ENCODE results near the gene KPNA3. TPM values are rescaled to one million over a fixed set of nuclear protein-coding genes. Genes with fewer than 3 reads are reported as not detected.

The KPNA3 gene
- total RNA-seq, 6 experiments from 2014 or later, result 16.3 to 27.2 (median 19.5) TPM

DNA sequence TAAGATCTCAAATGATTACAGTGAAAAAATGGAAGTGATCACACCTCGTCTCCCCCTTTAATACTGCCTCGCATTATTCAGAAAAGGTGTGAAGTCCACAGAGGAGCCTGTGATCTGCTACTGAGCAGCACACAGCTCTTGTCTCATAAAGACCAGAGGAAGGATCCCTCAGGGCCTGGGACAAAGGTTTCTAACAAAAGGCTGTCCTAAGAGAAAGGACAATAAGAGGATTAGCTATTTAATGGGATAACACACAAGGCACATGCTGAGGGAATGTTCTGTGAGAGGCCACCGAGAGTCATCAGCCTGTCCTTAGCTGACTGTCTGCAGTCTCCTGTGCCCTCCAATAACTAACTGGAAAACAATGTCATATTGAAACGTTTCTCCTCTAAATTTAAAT, 127.9 kb downstream of the KPNA3 start:
- H3K27ac ChIP-seq, result no peak overlapping the region
- no peaks in the 10 kb centered on the region for H3K9me3 ChIP-seq
- WGBS (ENCODE audit: insufficient coverage, low coverage, low lambda C conversion rate, missing lambda C conversion rate), result 75% methylated on average over 4 of the region's 4 CpGs
- ATAC-seq (no peak), DNase-seq (no peak)
- no peak overlapping the region for H3K4me3 ChIP-seq
- TF ChIP-seq, protein P1, sequence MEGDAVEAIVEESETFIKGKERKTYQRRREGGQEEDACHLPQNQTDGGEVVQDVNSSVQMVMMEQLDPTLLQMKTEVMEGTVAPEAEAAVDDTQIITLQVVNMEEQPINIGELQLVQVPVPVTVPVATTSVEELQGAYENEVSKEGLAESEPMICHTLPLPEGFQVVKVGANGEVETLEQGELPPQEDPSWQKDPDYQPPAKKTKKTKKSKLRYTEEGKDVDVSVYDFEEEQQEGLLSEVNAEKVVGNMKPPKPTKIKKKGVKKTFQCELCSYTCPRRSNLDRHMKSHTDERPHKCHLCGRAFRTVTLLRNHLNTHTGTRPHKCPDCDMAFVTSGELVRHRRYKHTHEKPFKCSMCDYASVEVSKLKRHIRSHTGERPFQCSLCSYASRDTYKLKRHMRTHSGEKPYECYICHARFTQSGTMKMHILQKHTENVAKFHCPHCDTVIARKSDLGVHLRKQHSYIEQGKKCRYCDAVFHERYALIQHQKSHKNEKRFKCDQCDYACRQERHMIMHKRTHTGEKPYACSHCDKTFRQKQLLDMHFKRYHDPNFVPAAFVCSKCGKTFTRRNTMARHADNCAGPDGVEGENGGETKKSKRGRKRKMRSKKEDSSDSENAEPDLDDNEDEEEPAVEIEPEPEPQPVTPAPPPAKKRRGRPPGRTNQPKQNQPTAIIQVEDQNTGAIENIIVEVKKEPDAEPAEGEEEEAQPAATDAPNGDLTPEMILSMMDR (IDR thresholded peaks at IDR 0.05), result no peak
- TF ChIP-seq POLR2A (IDR thresholded peaks at IDR 0.05), result no peak
- peaks cover 0 to 4% (median 0%) of the 10 kb centered on the region in 4 donors for H3K4me1 ChIP-seq
- intact Hi-C loops (cut with DNase I), result no loop called here
- no peaks in the 10 kb centered on the region for H3K27me3 ChIP-seq
- peaks cover 0 to 28% (median 5%) of the 10 kb centered on the region in 4 donors for H3K36me3 ChIP-seq

DNA sequence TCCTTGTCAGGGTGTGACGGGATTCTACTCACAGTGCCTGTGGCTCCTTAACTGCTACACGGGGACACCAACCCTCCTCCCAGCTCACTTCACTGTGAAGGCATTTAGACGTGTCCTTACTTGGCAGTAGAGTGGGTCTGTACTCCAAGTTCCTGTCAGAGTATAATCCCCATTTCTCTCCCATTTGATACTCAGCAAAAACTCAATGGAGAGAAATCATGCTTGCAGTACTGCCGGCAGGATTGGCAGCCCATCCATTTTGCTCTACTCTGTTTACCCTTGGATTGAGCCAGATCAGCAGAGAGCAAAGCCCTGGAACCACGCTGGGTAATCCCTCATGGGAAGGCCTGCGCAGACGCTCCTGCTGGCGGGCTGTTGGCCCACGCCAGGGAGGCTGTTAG, 135.2 kb downstream of the KPNA3 start:
- Histone ChIP-seq H3K36me3 (peaks cover 0 to 16% (median 2%) of the 10 kb centered on the region in 4 donors), H3K27ac (no peak overlapping the region), H3K4me3 (no peak overlapping the region), H3K27me3 (no peaks in the 10 kb centered on the region), H3K9me3 (no peaks in the 10 kb centered on the region), H3K4me1 (no peaks in the 10 kb centered on the region)
- TF ChIP-seq, protein P1 (IDR thresholded peaks at IDR 0.05), result no peak
- no peak for TF ChIP-seq POLR2A (IDR thresholded peaks at IDR 0.05)
- intact Hi-C loops (cut with DNase I), result loop anchor here in 1 of 2 donors (10.0 kb wide), 1 partner anchor 188 kb away; no protein-coding TSS in a partner anchor
- WGBS (ENCODE audit: insufficient coverage, low coverage, low lambda C conversion rate, missing lambda C conversion rate), result 86% methylated on average over 8 of the region's 9 CpGs
- no peak for ATAC-seq
- DNase-seq, result no peak

DNA sequence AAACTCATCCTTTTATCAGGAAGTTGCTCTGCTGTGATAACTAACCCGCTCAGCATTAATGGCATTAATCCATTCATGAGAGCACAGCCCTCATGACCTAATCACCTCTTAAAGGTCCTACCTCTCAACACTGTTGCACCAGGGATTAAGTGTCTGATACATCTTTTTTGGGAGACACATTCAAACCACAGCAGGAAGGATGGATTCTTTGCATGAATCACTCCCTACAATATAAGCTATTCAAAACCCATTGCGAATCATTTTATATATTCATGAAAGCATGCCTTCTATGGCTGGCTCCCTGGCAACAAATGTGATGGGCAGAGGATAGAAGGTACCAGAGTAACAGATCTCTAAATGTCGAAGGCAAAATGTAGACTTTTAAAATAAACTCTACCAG, 136.6 kb downstream of the KPNA3 start:
- TF ChIP-seq, protein P1 (IDR thresholded peaks at IDR 0.05), result no peak
- TF ChIP-seq POLR2A (IDR thresholded peaks at IDR 0.05), result no peak
- Histone ChIP-seq H3K9me3 (no peaks in the 10 kb centered on the region), H3K27me3 (no peaks in the 10 kb centered on the region), H3K4me1 (no peaks in the 10 kb centered on the region), H3K27ac (no peak overlapping the region), H3K36me3 (peaks cover 0 to 9% (median 2%) of the 10 kb centered on the region in 4 donors), H3K4me3 (no peak overlapping the region)
- no peak for DNase-seq
- no peak for ATAC-seq
- WGBS (ENCODE audit: insufficient coverage, low coverage, low lambda C conversion rate, missing lambda C conversion rate), result 88% methylated on average over 3 of the region's 3 CpGs
- intact Hi-C loops (cut with DNase I), result loop anchor here in 1 of 2 donors (10.0 kb wide), 1 partner anchor 189 kb away; no protein-coding TSS in a partner anchor

DNA sequence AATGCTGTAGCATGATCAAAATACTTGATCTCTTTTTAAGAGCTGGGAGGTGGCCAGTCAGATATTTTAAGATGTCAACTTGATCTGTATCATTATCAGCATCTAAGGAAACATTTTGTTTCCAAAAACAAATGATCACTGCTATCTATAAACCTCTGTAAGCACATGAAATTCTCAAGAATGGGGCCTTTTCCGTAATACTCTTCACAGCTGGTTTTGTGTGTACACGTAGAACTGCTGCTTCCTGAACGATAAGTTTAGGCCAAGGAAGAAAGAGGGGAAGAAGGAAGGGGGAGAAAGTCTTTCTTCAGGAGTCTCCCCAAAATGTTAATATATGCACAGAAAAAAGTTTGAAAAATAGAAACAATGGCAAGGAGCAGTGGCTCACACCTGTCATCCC, 138.5 kb downstream of the KPNA3 start:
- no peak for TF ChIP-seq POLR2A (IDR thresholded peaks at IDR 0.05)
- TF ChIP-seq, protein P1 (IDR thresholded peaks at IDR 0.05), result no peak
- no peaks in the 10 kb centered on the region for H3K4me1 ChIP-seq
- ATAC-seq, result no peak
- H3K36me3 ChIP-seq, result no peaks in the 10 kb centered on the region
- DNase-seq, result no peak
- no peak overlapping the region for H3K4me3 ChIP-seq
- no peak overlapping the region for H3K27ac ChIP-seq
- H3K9me3 ChIP-seq, result no peaks in the 10 kb centered on the region
- 89% methylated on average over 3 of the region's 3 CpGs for WGBS (ENCODE audit: insufficient coverage, low coverage, low lambda C conversion rate, missing lambda C conversion rate)
- H3K27me3 ChIP-seq, result no peaks in the 10 kb centered on the region
- intact Hi-C loops (cut with DNase I), result loop anchor here in 1 of 2 donors (10.0 kb wide), 1 partner anchor 191 kb away; no protein-coding TSS in a partner anchor

DNA sequence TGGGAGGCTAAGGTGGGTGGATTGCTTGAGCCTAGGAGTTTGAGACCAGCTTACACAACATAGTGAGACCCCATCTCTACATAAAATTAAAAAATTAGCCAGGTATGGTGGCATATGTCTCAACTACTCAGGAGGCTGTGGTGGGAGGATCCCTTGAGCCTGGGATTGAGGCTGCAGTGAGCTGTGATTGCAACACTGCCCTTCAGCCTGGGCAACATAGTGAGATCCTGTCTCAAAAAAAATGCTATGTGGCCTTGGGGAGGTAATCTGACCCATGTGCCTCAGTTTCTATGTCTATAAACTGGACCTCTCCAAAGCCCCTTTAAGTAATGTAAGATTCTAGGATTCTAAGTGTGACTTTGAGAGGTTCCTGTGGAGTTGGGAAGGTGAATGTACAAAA, 139.0 kb downstream of the KPNA3 start:
- Histone ChIP-seq H3K4me1 (no peaks in the 10 kb centered on the region), H3K36me3 (no peaks in the 10 kb centered on the region), H3K27ac (no peak overlapping the region), H3K4me3 (no peak overlapping the region), H3K9me3 (no peaks in the 10 kb centered on the region), H3K27me3 (no peaks in the 10 kb centered on the region)
- no peak for DNase-seq
- intact Hi-C loops (cut with DNase I), result loop anchor here in 1 of 2 donors (10.0 kb wide), 1 partner anchor 191 kb away; no protein-coding TSS in a partner anchor
- no peak for ATAC-seq
- TF ChIP-seq, protein P1 (IDR thresholded peaks at IDR 0.05), result no peak
- no peak for TF ChIP-seq POLR2A (IDR thresholded peaks at IDR 0.05)

Data from right lobe of liver (tissue), 6 donors.